Measurements from ENCODE around the gene SYN1. TPM values are rescaled to one million over a fixed set of nuclear protein-coding genes. Genes with fewer than 3 reads are reported as not detected.

SYN1 gene
- total RNA-seq, 1 donor from 2014 or later: 1.9 TPM

DNA sequence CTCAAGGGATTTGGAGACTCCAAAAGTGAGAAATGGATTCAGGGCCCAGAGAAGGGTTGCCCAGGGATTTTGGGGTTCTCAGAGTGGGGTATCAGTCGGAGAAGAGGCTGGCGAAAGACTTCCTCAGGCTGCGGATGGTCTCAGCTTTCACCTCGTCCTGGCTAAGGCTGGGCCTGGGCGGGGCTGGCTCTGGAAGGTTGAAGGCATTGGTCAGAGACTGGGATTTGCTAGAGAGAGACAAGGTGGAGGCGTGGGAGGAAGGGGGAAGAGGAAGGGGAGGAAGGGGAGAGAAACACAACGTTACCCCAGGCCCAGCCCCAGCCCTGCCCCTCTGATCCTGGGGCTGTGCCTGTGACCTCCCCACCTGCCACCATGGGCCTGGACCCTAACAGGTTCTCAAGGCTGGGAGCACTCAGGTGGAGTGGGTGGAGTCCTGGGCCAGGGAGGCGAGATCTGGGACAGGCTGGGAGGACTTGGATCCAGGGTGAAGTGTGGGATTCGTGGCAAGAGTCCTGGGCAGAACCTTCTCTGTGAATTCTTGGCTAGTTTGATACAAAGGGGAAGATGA is 46.8 kb downstream of the SYN1 start:
- TF ChIP-seq, protein P1, sequence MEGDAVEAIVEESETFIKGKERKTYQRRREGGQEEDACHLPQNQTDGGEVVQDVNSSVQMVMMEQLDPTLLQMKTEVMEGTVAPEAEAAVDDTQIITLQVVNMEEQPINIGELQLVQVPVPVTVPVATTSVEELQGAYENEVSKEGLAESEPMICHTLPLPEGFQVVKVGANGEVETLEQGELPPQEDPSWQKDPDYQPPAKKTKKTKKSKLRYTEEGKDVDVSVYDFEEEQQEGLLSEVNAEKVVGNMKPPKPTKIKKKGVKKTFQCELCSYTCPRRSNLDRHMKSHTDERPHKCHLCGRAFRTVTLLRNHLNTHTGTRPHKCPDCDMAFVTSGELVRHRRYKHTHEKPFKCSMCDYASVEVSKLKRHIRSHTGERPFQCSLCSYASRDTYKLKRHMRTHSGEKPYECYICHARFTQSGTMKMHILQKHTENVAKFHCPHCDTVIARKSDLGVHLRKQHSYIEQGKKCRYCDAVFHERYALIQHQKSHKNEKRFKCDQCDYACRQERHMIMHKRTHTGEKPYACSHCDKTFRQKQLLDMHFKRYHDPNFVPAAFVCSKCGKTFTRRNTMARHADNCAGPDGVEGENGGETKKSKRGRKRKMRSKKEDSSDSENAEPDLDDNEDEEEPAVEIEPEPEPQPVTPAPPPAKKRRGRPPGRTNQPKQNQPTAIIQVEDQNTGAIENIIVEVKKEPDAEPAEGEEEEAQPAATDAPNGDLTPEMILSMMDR (IDR thresholded peaks at IDR 0.05; ENCODE audit: insufficient read depth, low read length, poor library complexity, severe bottlenecking): no peak
- H3K4me3 ChIP-seq (ENCODE audit: low read depth, low read length): no peak overlapping the region

GRCh38 chrX:47571896-47572295 is 47.8 kb downstream of the SYN1 start:
- no peaks in the 10 kb centered on the region for H3K36me3 ChIP-seq (ENCODE audit: control insufficient read depth, insufficient read depth, low read length)
- no peaks in the 10 kb centered on the region for H3K27me3 ChIP-seq (ENCODE audit: control insufficient read depth, insufficient read depth, low read length)
- no peak overlapping the region for H3K4me3 ChIP-seq (ENCODE audit: low read depth, low read length)
- no peak for DNase-seq (ENCODE audit: low read depth)
- TF ChIP-seq, protein P1 (IDR thresholded peaks at IDR 0.05; ENCODE audit: insufficient read depth, low read length, poor library complexity, severe bottlenecking): no peak

More for the DNA sequence above, 46.8 kb downstream of the SYN1 start:
- DNase-seq (ENCODE audit: low read depth): no peak
- no peaks in the 10 kb centered on the region for H3K27me3 ChIP-seq (ENCODE audit: control insufficient read depth, insufficient read depth, low read length)
- H3K36me3 ChIP-seq (ENCODE audit: control insufficient read depth, insufficient read depth, low read length): no peaks in the 10 kb centered on the region

GRCh38 chrX:47571215-47571614 is 48.4 kb downstream of the SYN1 start:
- H3K36me3 ChIP-seq (ENCODE audit: control insufficient read depth, insufficient read depth, low read length): no peaks in the 10 kb centered on the region
- DNase-seq (ENCODE audit: low read depth): no peak
- TF ChIP-seq, protein P1 (IDR thresholded peaks at IDR 0.05; ENCODE audit: insufficient read depth, low read length, poor library complexity, severe bottlenecking): no peak
- no peak overlapping the region for H3K4me3 ChIP-seq (ENCODE audit: low read depth, low read length)
- H3K27me3 ChIP-seq (ENCODE audit: control insufficient read depth, insufficient read depth, low read length): no peaks in the 10 kb centered on the region

GRCh38 chrX:47570794-47571193 is 48.9 kb downstream of the SYN1 start:
- DNase-seq (ENCODE audit: low read depth): no peak
- TF ChIP-seq, protein P1 (IDR thresholded peaks at IDR 0.05; ENCODE audit: insufficient read depth, low read length, poor library complexity, severe bottlenecking): no peak
- Histone ChIP-seq H3K27me3 (ENCODE audit: control insufficient read depth, insufficient read depth, low read length) (no peaks in the 10 kb centered on the region), H3K4me3 (ENCODE audit: low read depth, low read length) (no peak overlapping the region), H3K36me3 (ENCODE audit: control insufficient read depth, insufficient read depth, low read length) (no peaks in the 10 kb centered on the region)

DNA sequence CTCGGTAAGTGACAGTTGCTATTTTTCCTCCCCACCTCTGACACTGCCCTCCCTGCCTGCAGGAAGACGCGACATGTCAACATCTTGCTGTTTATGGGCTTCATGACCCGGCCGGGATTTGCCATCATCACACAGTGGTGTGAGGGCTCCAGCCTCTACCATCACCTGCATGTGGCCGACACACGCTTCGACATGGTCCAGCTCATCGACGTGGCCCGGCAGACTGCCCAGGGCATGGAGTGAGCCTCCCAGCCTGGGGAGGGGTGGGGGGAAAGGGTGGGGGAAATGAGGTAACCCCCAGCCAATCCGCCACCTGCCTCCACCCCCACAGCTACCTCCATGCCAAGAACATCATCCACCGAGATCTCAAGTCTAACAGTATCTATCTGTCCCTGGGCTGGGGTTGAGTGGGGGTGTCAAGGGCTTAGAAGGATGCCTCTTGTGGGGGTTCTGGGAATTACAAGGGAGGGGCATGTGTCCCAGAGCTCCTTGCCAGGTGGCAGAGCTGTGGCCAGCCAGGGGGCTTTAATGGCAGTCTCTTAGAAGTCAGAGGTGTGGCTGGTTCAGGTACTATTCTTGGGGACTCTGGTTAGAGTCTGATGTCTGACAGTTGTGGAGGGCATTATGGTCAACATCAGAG is 50.9 kb downstream of the SYN1 start:
- Histone ChIP-seq H3K27me3 (ENCODE audit: control insufficient read depth, insufficient read depth, low read length) (no peaks in the 10 kb centered on the region), H3K4me3 (ENCODE audit: low read depth, low read length) (no peak overlapping the region), H3K36me3 (ENCODE audit: control insufficient read depth, insufficient read depth, low read length) (no peaks in the 10 kb centered on the region)
- DNase-seq (ENCODE audit: low read depth): no peak
- TF ChIP-seq, protein P1 (IDR thresholded peaks at IDR 0.05; ENCODE audit: insufficient read depth, low read length, poor library complexity, severe bottlenecking): peak; percentile 24

DNA sequence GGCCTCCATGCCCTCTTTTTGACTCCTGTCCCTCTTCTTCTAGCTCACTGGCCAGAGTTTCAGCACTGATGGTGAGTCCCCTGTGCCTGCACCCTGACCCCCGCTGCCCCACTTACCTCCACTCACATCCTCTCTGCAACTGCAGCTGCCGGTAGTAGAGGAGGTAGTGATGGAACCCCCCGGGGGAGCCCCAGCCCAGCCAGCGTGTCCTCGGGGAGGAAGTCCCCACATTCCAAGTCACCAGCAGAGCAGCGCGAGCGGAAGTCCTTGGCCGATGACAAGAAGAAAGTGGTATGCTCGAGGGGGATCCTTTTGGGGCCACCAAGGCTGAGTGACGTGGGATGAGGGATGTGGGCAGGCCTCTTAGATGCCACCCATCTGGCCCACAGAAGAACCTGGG is 52.8 kb downstream of the SYN1 start:
- no peak overlapping the region for H3K4me3 ChIP-seq (ENCODE audit: low read depth, low read length)
- H3K27me3 ChIP-seq (ENCODE audit: control insufficient read depth, insufficient read depth, low read length): no peaks in the 10 kb centered on the region
- DNase-seq (ENCODE audit: low read depth): no peak
- TF ChIP-seq, protein P1 (IDR thresholded peaks at IDR 0.05; ENCODE audit: insufficient read depth, low read length, poor library complexity, severe bottlenecking): no peak
- H3K36me3 ChIP-seq (ENCODE audit: control insufficient read depth, insufficient read depth, low read length): no peaks in the 10 kb centered on the region
